Spleen (tissue), 11 donors: ENCODE data around the gene SLC6A13. TPM values are rescaled to one million over a fixed set of nuclear protein-coding genes. Genes with fewer than 3 reads are reported as not detected.

Experiments used
- DNase-seq: peaks from one replicate; pipeline ENCODE4 v3.0.0-alpha.2; 2020
- H3K27ac ChIP-seq, 8 donors: fragments of 200-600 bp; sonication (generic) in 7 of 8; 1 replicate in 4 of 8; 2 replicates in 4 of 8; pipeline versions ENCODE4 v1.5.0 to v1.8.0; 2016 to 2021; ENCODE audit warnings: inconsistent platforms in 4 of 8, mild to moderate bottlenecking in 4 of 8, moderate library complexity in 1 of 8
- H3K27me3 ChIP-seq, 7 donors: fragments of 200-600 bp; sonication (generic) in 6 of 7; replicated peaks in 1 of 7; 1 replicate in 4 of 7; 2 replicates in 3 of 7; pipeline versions ENCODE4 v1.5.0 to v1.8.0; 2016 to 2021; ENCODE audit warnings: inconsistent platforms in 3 of 7, mild to moderate bottlenecking in 1 of 7
- H3K36me3 ChIP-seq, 6 donors: fragments of 200-600 bp; sonication (generic) in 5 of 6; 1 replicate in 4 of 6; 2 replicates in 2 of 6; pipeline versions ENCODE4 v1.5.0 to v1.8.0; 2016 to 2021; ENCODE audit warnings: inconsistent platforms in 2 of 6
- H3K4me1 ChIP-seq, 6 donors: fragments of 200-600 bp; sonication (generic) in 5 of 6; 1 replicate in 3 of 6; 2 replicates in 3 of 6; pipeline versions ENCODE4 v1.5.0 to v1.8.0; 2016 to 2021; ENCODE audit warnings: inconsistent platforms in 3 of 6
- H3K4me3 ChIP-seq, 8 donors: fragments of 200-600 bp; sonication (generic) in 7 of 8; 1 replicate in 4 of 8; 2 replicates in 4 of 8; pipeline versions ENCODE4 v1.5.0 to v1.8.0; 2016 to 2021; ENCODE audit warnings: inconsistent platforms in 4 of 8, mild to moderate bottlenecking in 4 of 8, moderate library complexity in 2 of 8
- H3K9me3 ChIP-seq, 8 donors: fragments of 200-600 bp; sonication (generic) in 7 of 8; 1 replicate in 4 of 8; 2 replicates in 4 of 8; pipeline versions ENCODE4 v1.5.0 to v1.8.0; 2016 to 2021; ENCODE audit warnings: inconsistent platforms in 4 of 8
- POLR2A ChIP-seq, 3 donors: fragments of 450-650 bp; IDR thresholded peaks; one replicate each; pipeline ENCODE4 v1.5.1; 2017; ENCODE audit warnings: antibody characterized with exemption in 3 of 3, mild to moderate bottlenecking in 1 of 3
- POLR2AphosphoS5 ChIP-seq, 3 donors: sonication (generic); formaldehyde crosslinking; IDR thresholded peaks; one replicate each; pipeline ENCODE4 v1.5.1; 2017; ENCODE audit warnings: antibody characterized with exemption in 3 of 3
- WGBS, 5 donors: extraction: QIAGEN DNeasy Blood & Tissue Kit in 3 of 5; methylation state at CpG; one replicate each; pipeline versions ENCODE4 v1.1.5 to v1.1.7; 2013 to 2018; 5-methylcytosine and 5-hydroxymethylcytosine counted together
- intact Hi-C: fragments of 100-400 bp; cut with DNase I; formaldehyde crosslinking; loops from one replicate; pipeline ENCODE4 v1.15.0; 2023; ENCODE audit warnings: low total_unique reads
- polyA plus RNA-seq, 3 donors: library from polyadenylated mRNA; stranded (reverse); fragments of 200-250 nt; gene quantifications; one replicate each; pipeline ENCODE4 v1.2.1, GENCODE V29; 2013
- total RNA-seq, 7 donors: library from RNA; depleted of rRNA in 3 of 7; stranded (reverse); fragments of >200 nt in 3 of 7; fragmentation: NEBNext Ultra II Directional in 4 of 7; extraction: Animal tissue kit (Norgen Biotek cat#: 25700) in 4 of 7; gene quantifications; one replicate each; pipeline versions ENCODE4 v1.1.0 to v1.2.1, GENCODE V29; 2016 to 2021
- TF ChIP-seq, protein P1 (sequence below), 11 experiments: fragments of 200-600 bp in 7 of 11; fragments of 450-650 bp in 4 of 11; sonication (generic) in 4 of 11; IDR thresholded peaks in 8 of 11; conservative IDR thresholded peaks in 3 of 11; 1 replicate in 7 of 11; 2 replicates in 4 of 11; pipeline versions ENCODE4 v1.4.0 to v1.8.0; 2016 to 2021; ENCODE audit warnings: antibody characterized with exemption in 11 of 11, inconsistent platforms in 4 of 11, mild to moderate bottlenecking in 1 of 11
- donor health status: healthy with polysubstance abuse.
- donor health status: DM: no; HTN: no; CAD: no; lungs with moderate emphysema.
- donor health status: DM: no; HTN: no; CAD: no.
- donor health status: Bipolar disorder and iron deficiency.
- donor health status: healthy.
- donor health status: DM: no; HTN: no; CAD: no.
- donor health status: DM: yes; HTN: yes; CAD: no.

SLC6A13 gene
- total and polyA plus RNA-seq, 10 donors = 0.22 to 1.7 (median 0.30) TPM; not detected in 5

DNA sequence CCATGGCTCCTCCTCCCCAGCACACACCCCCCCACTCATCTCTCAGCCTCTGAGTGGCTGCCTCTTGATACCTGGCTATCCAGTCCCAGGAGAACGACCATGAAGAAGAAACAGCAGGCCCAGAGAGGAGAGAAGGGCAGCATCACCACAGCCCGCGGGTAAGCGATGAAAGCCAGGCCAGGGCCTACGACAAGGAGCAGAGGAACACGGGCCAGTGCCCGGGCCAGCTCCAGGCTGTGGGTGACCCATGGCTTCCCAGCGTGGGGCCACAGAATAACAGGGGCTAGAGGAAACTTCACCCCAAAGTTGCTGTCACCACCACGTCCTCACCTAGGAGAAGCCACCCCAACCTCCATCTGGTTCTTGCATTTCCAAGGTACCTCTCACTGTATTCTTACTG is 38.3 kb downstream of the SLC6A13 start:
- no peak overlapping the region for H3K4me3 ChIP-seq
- DNase-seq = no peak
- peaks cover 0 to 7% (median 0%) of the 10 kb centered on the region in 6 donors for H3K4me1 ChIP-seq
- TF ChIP-seq, protein P1, sequence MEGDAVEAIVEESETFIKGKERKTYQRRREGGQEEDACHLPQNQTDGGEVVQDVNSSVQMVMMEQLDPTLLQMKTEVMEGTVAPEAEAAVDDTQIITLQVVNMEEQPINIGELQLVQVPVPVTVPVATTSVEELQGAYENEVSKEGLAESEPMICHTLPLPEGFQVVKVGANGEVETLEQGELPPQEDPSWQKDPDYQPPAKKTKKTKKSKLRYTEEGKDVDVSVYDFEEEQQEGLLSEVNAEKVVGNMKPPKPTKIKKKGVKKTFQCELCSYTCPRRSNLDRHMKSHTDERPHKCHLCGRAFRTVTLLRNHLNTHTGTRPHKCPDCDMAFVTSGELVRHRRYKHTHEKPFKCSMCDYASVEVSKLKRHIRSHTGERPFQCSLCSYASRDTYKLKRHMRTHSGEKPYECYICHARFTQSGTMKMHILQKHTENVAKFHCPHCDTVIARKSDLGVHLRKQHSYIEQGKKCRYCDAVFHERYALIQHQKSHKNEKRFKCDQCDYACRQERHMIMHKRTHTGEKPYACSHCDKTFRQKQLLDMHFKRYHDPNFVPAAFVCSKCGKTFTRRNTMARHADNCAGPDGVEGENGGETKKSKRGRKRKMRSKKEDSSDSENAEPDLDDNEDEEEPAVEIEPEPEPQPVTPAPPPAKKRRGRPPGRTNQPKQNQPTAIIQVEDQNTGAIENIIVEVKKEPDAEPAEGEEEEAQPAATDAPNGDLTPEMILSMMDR (IDR thresholded peaks at IDR 0.05 in 8 of 11, conservative IDR thresholded peaks at IDR 0.05 in 3 of 11) = no peak
- TF ChIP-seq POLR2AphosphoS5 (IDR thresholded peaks at IDR 0.05) (no peak), POLR2A (IDR thresholded peaks at IDR 0.05) (no peak)
- H3K27me3 ChIP-seq = peaks cover 0 to 24% (median 0%) of the 10 kb centered on the region in 7 donors
- no peaks in the 10 kb centered on the region for H3K36me3 ChIP-seq
- intact Hi-C loops = no loop called here
- H3K9me3 ChIP-seq = no peaks in the 10 kb centered on the region
- no peak overlapping the region for H3K27ac ChIP-seq
- WGBS, 5 donors = 85 to 92% (median 87%) methylated on average over 9 of the region's 9 CpGs

DNA sequence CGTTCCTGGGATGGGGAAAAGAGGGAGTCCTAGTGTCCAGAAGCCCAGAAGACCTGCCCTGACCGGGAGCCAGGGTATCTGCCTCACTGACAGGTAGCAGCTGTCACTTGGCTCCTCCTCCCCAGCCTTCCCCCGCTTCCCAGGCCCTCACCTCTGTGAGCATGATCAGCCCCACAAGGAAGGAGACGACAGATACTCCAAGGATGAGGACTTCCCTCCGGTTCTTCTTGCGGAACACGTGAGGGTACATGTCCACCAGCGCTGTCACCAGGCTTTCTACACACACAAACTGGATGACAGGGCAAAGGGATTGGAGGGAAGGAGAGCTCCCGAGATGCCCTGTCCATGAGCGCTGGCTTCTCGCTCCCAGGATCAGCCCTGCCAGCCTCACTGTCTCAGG is 38.8 kb downstream of the SLC6A13 start:
- no peak for DNase-seq
- H3K9me3 ChIP-seq = no peaks in the 10 kb centered on the region
- no peak overlapping the region for H3K4me3 ChIP-seq
- H3K27me3 ChIP-seq = peaks cover 0 to 29% (median 0%) of the 10 kb centered on the region in 7 donors
- WGBS, 5 donors = 75 to 89% (median 80%) methylated on average over 8 to 11 of the region's 11 CpGs
- H3K4me1 ChIP-seq = peaks cover 0 to 7% (median 0%) of the 10 kb centered on the region in 6 donors
- no peaks in the 10 kb centered on the region for H3K36me3 ChIP-seq
- H3K27ac ChIP-seq = no peak overlapping the region
- TF ChIP-seq, protein P1 (IDR thresholded peaks at IDR 0.05 in 8 of 11, conservative IDR thresholded peaks at IDR 0.05 in 3 of 11) = no peak
- TF ChIP-seq POLR2A (IDR thresholded peaks at IDR 0.05) (no peak), POLR2AphosphoS5 (IDR thresholded peaks at IDR 0.05) (no peak)
- intact Hi-C loops = no loop called here

DNA sequence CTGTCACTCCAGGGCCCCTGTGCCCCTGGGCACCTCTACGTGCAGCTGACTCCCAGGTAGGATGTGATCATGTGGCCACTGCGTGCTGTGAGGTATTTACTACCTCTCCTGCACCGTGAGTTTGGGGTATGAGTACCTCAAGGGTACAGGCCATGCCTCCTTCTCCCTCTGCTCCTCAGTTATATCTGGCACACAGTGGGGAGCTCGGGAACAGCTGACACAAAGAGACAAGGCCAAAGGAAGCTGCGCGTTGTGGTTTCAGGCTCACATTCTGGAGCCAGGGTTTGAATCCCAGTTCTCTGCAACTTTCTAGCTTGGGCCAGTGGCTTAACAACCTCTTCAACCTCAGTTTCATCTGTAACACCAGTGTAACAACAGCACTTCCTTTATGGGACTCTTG is 40.9 kb downstream of the SLC6A13 start:
- Histone ChIP-seq H3K4me1 (peaks cover 0 to 7% (median 0%) of the 10 kb centered on the region in 6 donors), H3K27ac (no peak overlapping the region), H3K27me3 (peaks cover 0 to 36% (median 0%) of the 10 kb centered on the region in 7 donors), H3K9me3 (no peaks in the 10 kb centered on the region), H3K4me3 (no peak overlapping the region), H3K36me3 (no peaks in the 10 kb centered on the region)
- DNase-seq = no peak
- 75 to 85% (median 83%) methylated on average over 5 to 6 of the region's 6 CpGs for WGBS, 5 donors
- TF ChIP-seq, protein P1 (IDR thresholded peaks at IDR 0.05 in 8 of 11, conservative IDR thresholded peaks at IDR 0.05 in 3 of 11) = no peak
- no peak for TF ChIP-seq POLR2AphosphoS5 (IDR thresholded peaks at IDR 0.05)
- TF ChIP-seq POLR2A (IDR thresholded peaks at IDR 0.05) = no peak
- intact Hi-C loops = no loop called here

DNA sequence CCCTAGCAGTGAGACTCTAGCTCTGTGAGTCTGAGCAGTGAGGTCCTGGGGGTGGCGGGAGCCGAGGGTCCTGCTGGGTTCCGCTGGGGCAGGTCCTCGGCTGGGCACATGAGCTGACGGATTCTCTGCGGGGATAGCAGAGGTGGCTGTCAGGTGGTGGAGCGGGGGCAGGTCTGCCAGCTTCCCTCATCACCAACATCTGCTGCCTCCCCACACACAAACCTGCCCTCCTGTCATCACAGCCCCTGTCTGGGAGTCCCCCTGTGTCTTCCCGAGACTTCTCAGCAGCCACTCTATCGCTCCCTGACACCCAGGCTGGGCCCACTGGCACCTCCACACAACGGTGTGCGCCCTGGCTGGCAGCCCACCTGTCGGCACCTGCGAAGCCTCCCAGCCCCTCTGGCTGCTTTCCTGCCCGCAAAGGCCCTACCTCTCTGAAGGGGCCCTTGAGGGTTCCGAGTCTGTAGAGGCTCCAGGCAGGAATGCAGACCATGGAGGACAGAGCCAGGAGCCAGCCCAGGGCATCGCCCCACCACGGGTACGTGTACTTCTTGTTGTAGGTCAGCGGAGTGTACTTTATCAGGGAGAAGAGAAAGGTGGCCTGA is 41.6 kb downstream of the SLC6A13 start:
- intact Hi-C loops = no loop called here
- Histone ChIP-seq H3K36me3 (no peaks in the 10 kb centered on the region), H3K9me3 (no peaks in the 10 kb centered on the region), H3K27ac (no peak overlapping the region), H3K4me1 (peaks cover 0 to 7% (median 0%) of the 10 kb centered on the region in 6 donors), H3K27me3 (peaks cover 0 to 36% (median 0%) of the 10 kb centered on the region in 7 donors), H3K4me3 (no peak overlapping the region)
- peak; percentile 66 for DNase-seq
- TF ChIP-seq POLR2A (IDR thresholded peaks at IDR 0.05) (no peak), POLR2AphosphoS5 (IDR thresholded peaks at IDR 0.05) (no peak)
- TF ChIP-seq, protein P1 (IDR thresholded peaks at IDR 0.05 in 8 of 11, conservative IDR thresholded peaks at IDR 0.05 in 3 of 11) = no peak
- WGBS, 5 donors = 92 to 94% (median 92%) methylated on average over 17 to 19 of the region's 19 CpGs
